GM15510 (cell line): ENCODE measurements around the gene GPR132.

Source experiments
- POLR2A ChIP-seq: IDR thresholded peaks from 3 replicates; pipeline ENCODE4 v1.6.1; 2011; ENCODE audit warnings: borderline replicate concordance; ENCODE audit not compliant: insufficient read length; ENCODE audit errors: extremely low read depth

The GPR132 gene

GRCh38 chr14:105065280-105066228 lies at the start of gene GPR132:
TSS of gene GPR132 (minus strand) at chr14:105065430. CDS start at chr14:105055420, 10,010 bp downstream.
- TF ChIP-seq POLR2A: peak; percentile 97

- no peak for TF ChIP-seq POLR2A
These were observed 43.3 kb upstream of the GPR132 start for GRCh38 chr14:105108516-105108864.

GRCh38 chr14:105107781-105108515 lies 42.7 kb upstream of the GPR132 start:
- no peak for TF ChIP-seq POLR2A

DNA sequence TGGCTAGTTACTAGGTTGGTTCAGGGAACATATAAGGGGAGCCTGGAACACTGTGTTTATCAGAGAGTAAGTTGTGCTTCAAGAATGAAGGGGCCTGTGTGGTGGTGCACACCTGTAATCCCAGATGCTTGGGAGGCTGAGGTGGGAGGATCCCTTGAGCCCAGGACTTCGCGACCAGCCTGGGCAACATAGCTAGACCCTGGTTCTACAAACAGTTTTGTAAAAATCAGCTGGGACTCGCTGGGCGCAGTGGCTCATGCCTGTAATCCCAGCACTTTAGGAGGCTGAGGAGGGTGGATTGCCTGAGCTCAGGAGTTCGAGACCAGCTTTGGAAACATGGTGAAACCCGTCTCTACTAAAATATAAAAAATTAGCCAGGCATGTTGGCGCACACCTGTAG lies 42.1 kb upstream of the GPR132 start:
- TF ChIP-seq POLR2A: no peak

- no peak for TF ChIP-seq POLR2A
These were observed 39.9 kb upstream of the GPR132 start for GRCh38 chr14:105105158-105105557.

- no peak for TF ChIP-seq POLR2A
These were observed 37.7 kb upstream of the GPR132 start for GRCh38 chr14:105102893-105103292.

GRCh38 chr14:105102361-105102870 lies 37.2 kb upstream of the GPR132 start:
- no peak for TF ChIP-seq POLR2A

DNA sequence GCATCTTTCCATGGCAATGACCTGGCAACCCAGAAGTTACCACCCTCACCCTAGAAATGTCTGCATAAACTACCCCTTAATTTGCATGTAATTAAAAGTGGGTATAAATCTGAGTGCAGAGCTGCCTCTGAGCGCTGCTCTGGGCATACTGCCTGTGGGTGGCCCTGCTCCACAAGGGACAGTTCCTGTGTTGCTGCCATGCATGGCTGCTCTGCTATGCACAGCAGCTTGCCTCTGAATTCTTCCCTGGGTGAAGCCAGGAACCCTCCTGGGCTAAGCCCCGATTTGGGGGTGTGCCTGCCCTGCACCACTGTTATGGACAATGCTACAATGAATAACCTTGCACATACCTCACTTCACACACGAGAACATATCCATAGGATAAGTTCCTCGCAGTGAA lies 35.7 kb upstream of the GPR132 start:
- no peak for TF ChIP-seq POLR2A

DNA sequence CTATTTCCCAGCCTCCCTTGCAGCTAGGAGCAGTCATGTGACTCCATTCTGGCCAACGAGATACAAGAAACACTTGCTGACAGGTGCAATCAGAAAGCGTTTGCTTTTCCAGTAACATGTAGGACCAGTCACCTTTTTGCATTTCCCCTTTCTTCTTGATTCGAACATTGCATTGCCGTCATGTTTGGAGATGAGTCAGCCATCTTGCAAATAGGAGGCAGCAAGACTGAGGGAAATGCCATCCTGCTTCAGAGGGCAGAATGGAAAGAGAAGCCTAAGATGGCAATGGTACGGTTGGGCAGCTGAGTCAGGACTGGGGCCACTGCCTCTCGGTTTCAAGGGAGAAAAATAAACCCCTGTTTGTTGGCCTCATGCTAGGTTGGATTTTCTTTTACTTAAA lies 34.5 kb upstream of the GPR132 start:
- TF ChIP-seq POLR2A: no peak

- TF ChIP-seq POLR2A: no peak
These were observed 33.1 kb upstream of the GPR132 start for GRCh38 chr14:105098316-105098715.

DNA sequence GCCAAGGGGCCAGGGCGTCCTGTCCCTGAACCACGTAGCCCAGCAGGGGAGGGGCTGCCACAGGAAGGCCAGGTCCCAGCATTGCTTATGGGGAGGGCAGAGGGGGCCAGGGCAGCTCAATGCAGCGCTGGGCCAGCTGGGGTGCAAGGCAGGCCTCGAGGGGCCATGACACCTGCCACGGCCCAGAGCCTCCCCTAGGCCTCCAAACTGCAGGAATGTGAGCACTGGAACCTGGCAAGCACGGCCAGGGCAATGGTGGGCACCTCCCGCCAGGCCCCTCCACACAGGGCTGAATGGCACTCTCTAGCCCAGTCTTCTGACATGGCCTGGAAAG lies 32.5 kb upstream of the GPR132 start:
- TF ChIP-seq POLR2A: no peak

DNA sequence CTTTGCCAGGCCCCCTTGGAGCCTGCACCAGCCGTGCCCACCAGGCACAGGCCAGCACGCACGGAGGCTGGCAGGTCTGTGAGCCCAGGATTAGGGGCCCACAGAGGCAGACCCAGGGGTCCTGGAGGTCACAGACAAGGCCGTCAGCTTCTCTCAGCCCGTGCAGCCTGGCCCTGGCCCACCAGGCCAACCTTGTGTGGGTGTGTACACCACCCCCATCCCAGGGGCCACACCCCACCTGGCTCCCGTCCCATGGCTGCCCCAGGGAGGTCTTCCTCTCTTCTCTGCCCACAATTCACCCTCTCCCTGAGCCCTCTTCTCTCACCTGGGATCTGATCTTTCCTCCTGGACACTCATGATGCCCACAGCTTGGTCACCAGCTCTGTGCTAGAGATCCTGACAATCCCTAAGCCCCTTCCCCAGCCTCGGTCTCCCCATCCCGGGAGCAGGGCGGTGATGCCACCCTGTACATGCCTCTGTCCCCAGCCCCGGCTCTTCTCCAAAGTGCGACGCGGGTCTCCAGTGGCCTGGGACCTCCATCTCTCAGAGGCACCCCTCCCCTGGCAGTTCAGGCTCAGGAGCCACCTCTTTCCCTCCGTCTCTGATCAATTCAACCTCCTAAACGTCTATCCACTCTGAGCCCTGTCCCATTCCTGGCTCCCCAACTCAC lies 31.1 kb upstream of the GPR132 start:
- TF ChIP-seq POLR2A: no peak

- TF ChIP-seq POLR2A: no peak
These were observed 30.1 kb upstream of the GPR132 start for GRCh38 chr14:105095236-105095805.

DNA sequence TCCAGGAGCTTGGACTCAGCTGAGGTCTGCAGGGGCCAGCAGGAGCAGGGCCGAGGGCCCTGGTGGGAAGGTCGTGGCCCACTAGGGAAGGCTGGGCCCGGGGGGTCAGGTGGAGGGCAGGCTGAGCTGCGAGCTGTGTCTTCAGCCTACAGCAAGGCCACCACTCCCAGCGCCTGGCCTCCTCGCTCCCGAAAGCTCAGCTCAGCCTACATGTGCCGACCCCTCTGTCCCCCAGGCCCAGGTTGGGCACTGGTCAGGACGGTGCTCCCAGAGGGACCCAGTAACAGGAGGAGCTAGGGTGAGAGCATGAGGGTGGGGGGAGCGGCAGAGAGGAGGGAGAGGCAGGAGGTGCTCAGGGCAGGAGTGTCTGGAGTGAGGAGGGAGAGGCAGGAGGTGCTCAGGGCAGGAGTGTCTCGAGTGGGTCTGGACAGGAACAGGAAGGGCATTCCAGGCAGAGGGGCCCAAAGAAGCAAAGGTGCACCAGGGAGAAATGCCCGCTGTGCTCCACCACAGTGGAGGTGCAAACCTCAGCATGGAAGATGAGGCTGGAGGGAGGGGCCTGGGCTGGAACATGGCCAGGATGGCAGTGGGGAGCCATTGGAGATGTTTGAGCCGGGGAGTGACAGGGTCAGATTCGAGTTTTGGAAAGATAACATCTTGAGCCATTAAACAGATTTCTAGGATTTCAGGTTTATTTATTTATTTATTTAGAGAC lies 29.1 kb upstream of the GPR132 start:
- no peak for TF ChIP-seq POLR2A

- no peak for TF ChIP-seq POLR2A
These were observed 28.4 kb upstream of the GPR132 start for GRCh38 chr14:105093431-105094192.
